HG03558 (cell line): ENCODE measurements around the gene ZDHHC11.
"Not testable (repeated sequence)": the region's sequence is repeated elsewhere in the genome, so short reads cannot be mapped to it uniquely, and the experiment has no call there.

Source experiments
- ATAC-seq: cut with Tn5 transposase; IDR thresholded peaks from one replicate; pipeline ENCODE4 v1.9.1; 2021; ENCODE audit warnings: moderate number of reproducible peaks; ENCODE audit not compliant: unreplicated experiment; ENCODE audit errors: extremely low read depth

ZDHHC11 gene

GRCh38 chr5:780571-780970 lies 70.2 kb downstream of the ZDHHC11 start:
- not testable (repeated sequence) for ATAC-seq

- ATAC-seq: not testable (repeated sequence)
Measured at GRCh38 chr5:778967-779366, 71.8 kb downstream of the ZDHHC11 start.

- not testable (repeated sequence) for ATAC-seq
Measured at GRCh38 chr5:778421-778820, 72.4 kb downstream of the ZDHHC11 start.

GRCh38 chr5:777756-778161 lies 73.0 kb downstream of the ZDHHC11 start:
- no peak for ATAC-seq

GRCh38 chr5:776862-777711 lies 73.7 kb downstream of the ZDHHC11 start:
- ATAC-seq: no peak

- no peak for ATAC-seq
Measured at GRCh38 chr5:775961-776861, 74.6 kb downstream of the ZDHHC11 start.

GRCh38 chr5:775595-775960 lies 75.2 kb downstream of the ZDHHC11 start:
- ATAC-seq: not testable (repeated sequence)

GRCh38 chr5:774854-775505 lies 75.8 kb downstream of the ZDHHC11 start:
- ATAC-seq: not testable (repeated sequence)

GRCh38 chr5:774304-774703 lies 76.5 kb downstream of the ZDHHC11 start:
- not testable (repeated sequence) for ATAC-seq

- no peak for ATAC-seq
Measured at GRCh38 chr5:773517-774264, 77.1 kb downstream of the ZDHHC11 start.

- not testable (repeated sequence) for ATAC-seq
Measured at GRCh38 chr5:772931-773330, 77.9 kb downstream of the ZDHHC11 start.

GRCh38 chr5:772547-772890 lies 78.3 kb downstream of the ZDHHC11 start:
- not testable (repeated sequence) for ATAC-seq

- ATAC-seq: not testable (repeated sequence)
Measured at GRCh38 chr5:771841-772546, 78.8 kb downstream of the ZDHHC11 start.

- not testable (repeated sequence) for ATAC-seq
Measured at GRCh38 chr5:771087-771781, 79.6 kb downstream of the ZDHHC11 start.

- not testable (repeated sequence) for ATAC-seq
Measured at GRCh38 chr5:770585-770984, 80.2 kb downstream of the ZDHHC11 start.

- ATAC-seq: not testable (repeated sequence)
Measured at GRCh38 chr5:769485-770145, 81.2 kb downstream of the ZDHHC11 start.

- ATAC-seq: no peak
Measured at GRCh38 chr5:766666-767431, 83.9 kb downstream of the ZDHHC11 start.
